ENCODE measurements around the gene CLEC2D.
"Not testable (repeated sequence)": the region's sequence is repeated elsewhere in the genome, so short reads cannot be mapped to it uniquely, and the experiment has no call there.

DNA sequence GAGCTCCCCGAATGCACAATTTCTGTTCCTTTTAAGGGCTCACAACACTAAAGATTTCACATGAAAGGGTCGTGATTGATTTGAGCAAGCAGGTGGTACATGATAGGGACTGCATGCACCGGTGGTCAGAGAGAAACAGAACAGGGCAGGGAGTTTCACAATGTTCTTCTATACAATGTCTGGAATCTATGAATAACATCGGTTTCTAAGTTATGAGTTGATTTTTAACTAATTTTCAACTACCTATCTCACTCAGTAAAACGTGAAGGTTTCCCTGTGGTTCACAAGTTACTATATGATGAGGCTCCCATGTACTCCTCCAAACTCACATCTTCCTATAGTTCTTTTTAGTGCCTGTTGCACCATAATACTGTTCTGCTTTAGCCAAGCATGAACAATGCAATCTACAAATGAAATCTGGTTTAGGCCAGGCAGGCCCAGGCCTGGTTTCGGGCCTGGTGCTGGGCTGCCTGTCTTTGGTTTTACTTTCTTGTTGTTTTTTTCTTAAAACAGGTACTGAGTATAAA, 43.6 kb downstream of the CLEC2D start:
- TF ChIP-seq POLR2A (IDR thresholded peaks at IDR 0.05; ENCODE audit: low read depth); EP300 (IDR thresholded peaks at IDR 0.05); POLR2AphosphoS5 (IDR thresholded peaks at IDR 0.05): not testable (repeated sequence)
- TF ChIP-seq, protein P1, sequence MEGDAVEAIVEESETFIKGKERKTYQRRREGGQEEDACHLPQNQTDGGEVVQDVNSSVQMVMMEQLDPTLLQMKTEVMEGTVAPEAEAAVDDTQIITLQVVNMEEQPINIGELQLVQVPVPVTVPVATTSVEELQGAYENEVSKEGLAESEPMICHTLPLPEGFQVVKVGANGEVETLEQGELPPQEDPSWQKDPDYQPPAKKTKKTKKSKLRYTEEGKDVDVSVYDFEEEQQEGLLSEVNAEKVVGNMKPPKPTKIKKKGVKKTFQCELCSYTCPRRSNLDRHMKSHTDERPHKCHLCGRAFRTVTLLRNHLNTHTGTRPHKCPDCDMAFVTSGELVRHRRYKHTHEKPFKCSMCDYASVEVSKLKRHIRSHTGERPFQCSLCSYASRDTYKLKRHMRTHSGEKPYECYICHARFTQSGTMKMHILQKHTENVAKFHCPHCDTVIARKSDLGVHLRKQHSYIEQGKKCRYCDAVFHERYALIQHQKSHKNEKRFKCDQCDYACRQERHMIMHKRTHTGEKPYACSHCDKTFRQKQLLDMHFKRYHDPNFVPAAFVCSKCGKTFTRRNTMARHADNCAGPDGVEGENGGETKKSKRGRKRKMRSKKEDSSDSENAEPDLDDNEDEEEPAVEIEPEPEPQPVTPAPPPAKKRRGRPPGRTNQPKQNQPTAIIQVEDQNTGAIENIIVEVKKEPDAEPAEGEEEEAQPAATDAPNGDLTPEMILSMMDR (IDR thresholded peaks at IDR 0.05): not testable (repeated sequence)

Measured in esophagus muscularis mucosa (tissue), 4 donors.